SU-DHL-6 (cell line): ENCODE results near the gene GSTO1.

Source experiments
- CTCF ChIP-seq: fragments of 200-600 bp; sonication (generic); IDR thresholded peaks from one replicate; pipeline ENCODE4 v1.5.1; 2017; ENCODE audit warnings: antibody characterized with exemption, mild to moderate bottlenecking, low read length, moderate library complexity; ENCODE audit not compliant: insufficient read depth, poor library complexity, severe bottlenecking
- EZH2phosphoT487 ChIP-seq: fragments of 200-600 bp; sonication (generic), shearing (Covaris generic); conservative IDR thresholded peaks from 2 replicates; pipeline ENCODE4 v1.6.1; 2018; ENCODE audit warnings: mild to moderate bottlenecking, antibody characterized with exemption, low read length, moderate library complexity, mixed read lengths

- no peak for TF ChIP-seq CTCF
- no peak for TF ChIP-seq EZH2phosphoT487
These were observed 21.5 kb downstream of the GSTO1 start for GRCh38 chr10:104276192-104276591.
